ENCODE data around the gene SLC45A3.
A peak's percentile ranks its signal among the peaks of the same experiment; 100 is the strongest.

SLC45A3 gene

GRCh38 chr1:205661429-205662134 lies 18.7 kb downstream of the SLC45A3 start:
- no peak for DNase-seq (ENCODE audit: low spot score)
- no peak for TF ChIP-seq CTCF (IDR thresholded peaks at IDR 0.05; ENCODE audit: borderline replicate concordance, control extremely low read depth, extremely low read depth, insufficient read depth, missing control alignments)
- in situ Hi-C loops (cut with MboI; ENCODE audit: low sequenced_read_pairs, unreplicated experiment), result no loop called here

- no peak for TF ChIP-seq CTCF (IDR thresholded peaks at IDR 0.05; ENCODE audit: borderline replicate concordance, control extremely low read depth, extremely low read depth, insufficient read depth, missing control alignments)
- in situ Hi-C loops (cut with MboI; ENCODE audit: low sequenced_read_pairs, unreplicated experiment), result no loop called here
- no peak for DNase-seq (ENCODE audit: low spot score)
These were observed 19.9 kb downstream of the SLC45A3 start for GRCh38 chr1:205660361-205660760.

- peak; percentile 90 for DNase-seq (ENCODE audit: low spot score)
- peak; percentile 89 for TF ChIP-seq CTCF (IDR thresholded peaks at IDR 0.05; ENCODE audit: borderline replicate concordance, control extremely low read depth, extremely low read depth, insufficient read depth, missing control alignments)
- in situ Hi-C loops (cut with MboI; ENCODE audit: low sequenced_read_pairs, unreplicated experiment), result no loop called here
These were observed 21.2 kb downstream of the SLC45A3 start for GRCh38 chr1:205658943-205659581.

GRCh38 chr1:205656236-205656635 lies 24.1 kb downstream of the SLC45A3 start:
- no peak for TF ChIP-seq CTCF (IDR thresholded peaks at IDR 0.05; ENCODE audit: borderline replicate concordance, control extremely low read depth, extremely low read depth, insufficient read depth, missing control alignments)
- in situ Hi-C loops (cut with MboI; ENCODE audit: low sequenced_read_pairs, unreplicated experiment), result no loop called here
- DNase-seq (ENCODE audit: low spot score), result no peak

- TF ChIP-seq CTCF (IDR thresholded peaks at IDR 0.05; ENCODE audit: borderline replicate concordance, control extremely low read depth, extremely low read depth, insufficient read depth, missing control alignments), result no peak
- in situ Hi-C loops (cut with MboI; ENCODE audit: low sequenced_read_pairs, unreplicated experiment), result no loop called here
- DNase-seq (ENCODE audit: low spot score), result no peak
These were observed 27.3 kb downstream of the SLC45A3 start for GRCh38 chr1:205652984-205653383.

- no peak for TF ChIP-seq CTCF (IDR thresholded peaks at IDR 0.05; ENCODE audit: borderline replicate concordance, control extremely low read depth, extremely low read depth, insufficient read depth, missing control alignments)
- in situ Hi-C loops (cut with MboI; ENCODE audit: low sequenced_read_pairs, unreplicated experiment), result no loop called here
- no peak for DNase-seq (ENCODE audit: low spot score)
These were observed 30.1 kb downstream of the SLC45A3 start for GRCh38 chr1:205650241-205650640.

Measured in GM13976 (cell line).